ENCODE results near the gene GADD45GIP1. TPM values are rescaled to one million over a fixed set of nuclear protein-coding genes. Genes with fewer than 3 reads are reported as not detected.

The GADD45GIP1 gene
- total RNA-seq (2021; ENCODE audit: unreplicated experiment) (35.9 TPM), Bru-seq, nascent RNA (percentile 83 among the genes with signal in this experiment), BruChase-seq, experiment 1, labeled RNA remaining after a 6-hour chase (percentile 72 among the genes with signal in this experiment), BruChase-seq, experiment 2, labeled RNA remaining after a 2-hour chase (percentile 78 among the genes with signal in this experiment)
- 44.5 and 55.5 TPM in 2 replicates for polyA plus RNA-seq (2012)
- long read RNA-seq, transcript GADD45GIP1-201 (2 exons, 1,782 nt) = major isoform, 118 of 162 reads
- long read RNA-seq, partial matches to known transcripts = 0 of 162 reads
- long read RNA-seq, other reads (novel, unspliced or antisense) = 44 of 162 reads

DNA sequence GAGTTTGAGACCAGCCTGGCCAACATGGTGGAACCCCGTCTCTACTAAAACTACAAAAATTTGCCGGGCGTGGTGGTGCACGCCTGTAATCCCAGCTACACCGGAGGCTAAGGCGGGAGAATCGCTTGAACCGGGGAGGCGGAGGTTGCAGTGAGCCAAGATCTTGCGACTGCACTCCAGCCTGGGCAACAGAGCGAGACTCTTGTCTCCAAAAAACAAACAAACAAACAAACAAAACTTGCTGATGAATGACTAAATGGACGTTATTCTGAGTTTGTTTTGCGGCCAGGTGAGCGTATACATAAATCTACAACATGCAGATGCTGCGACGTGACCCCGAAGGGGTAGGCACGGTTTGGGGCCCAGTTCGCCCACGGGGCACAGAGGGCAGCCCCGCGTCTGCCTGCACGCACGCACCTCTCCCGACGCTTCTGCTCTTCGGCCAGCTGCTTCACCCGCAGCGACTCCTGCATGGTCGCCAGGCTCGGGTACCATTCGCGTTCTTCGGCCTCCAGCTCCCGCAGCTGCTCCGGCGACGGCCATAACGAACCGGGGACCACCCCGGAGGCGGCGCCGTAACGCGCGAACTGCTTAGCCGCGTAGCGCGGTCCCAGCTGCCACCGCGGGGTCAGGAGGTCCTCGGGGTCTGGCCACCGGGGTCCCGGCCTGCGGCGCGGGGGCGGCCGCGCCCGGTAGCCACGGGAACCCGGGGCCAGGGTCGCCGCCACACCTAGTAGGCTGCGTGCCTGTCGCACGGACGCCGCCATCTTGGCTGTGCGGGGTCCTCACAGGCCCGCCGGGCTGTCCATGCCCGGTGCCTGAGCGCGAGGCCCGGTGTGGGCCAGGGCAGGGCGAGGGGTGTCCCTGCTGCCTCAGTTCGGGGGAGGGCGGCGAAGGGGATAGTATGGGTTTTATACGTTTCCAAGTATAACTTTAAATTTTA is at the start of gene GADD45GIP1:
Gene GADD45GIP1, minus strand, starts transcription at position 778 of the 943 bp plus-strand sequence. Its CDS starts 11 bp downstream, at position 767.
- H3K9me3 ChIP-seq (ENCODE audit: control insufficient read depth in 1 of 2, insufficient read depth in 1 of 2, low read depth in 1 of 2, low read length in 2 of 2) = no peaks in the 10 kb centered on the region
- ChIA-PET CTCF (interaction anchor here (3.6 kb wide), 1 partner anchor 9 kb away, joined by 15 read pairs; no protein-coding TSS in a partner anchor), POLR2A (interaction anchor here (2.0 kb wide), 1 partner anchor 11 kb away, joined by 8 read pairs; the partner anchor contains the start of gene RAD23A), RAD21 (ENCODE audit: low non-redundant PET in 1 of 2, low total read pairs in 2 of 2, uncharacterized antibody in 2 of 2, unreplicated experiment in 2 of 2) (interaction anchor here in 1 of 2 experiments (0.6 kb wide), 1 partner anchor 194 kb away, joined by 4 read pairs; the partner anchor contains the start of genes IER2 and STX10)
- no peaks in the 10 kb centered on the region for H3K27me3 ChIP-seq (ENCODE audit: insufficient read depth, low read length)
- peaks cover 9 to 29% of the 10 kb centered on the region in 2 experiments for H3K4me1 ChIP-seq (ENCODE audit: control insufficient read depth in 1 of 2, insufficient read depth in 2 of 2, low read length in 2 of 2)
- intact Hi-C loops (cut with micrococcal nuclease) = no loop called here
- H3K27ac ChIP-seq (ENCODE audit: low read depth, low read length) = peak within 1 kb of the TSS; percentile 98
- peaks cover 45% of the 10 kb centered on the region for H3K79me2 ChIP-seq (ENCODE audit: insufficient read depth, low read length)
- ATAC-seq (peak; percentile 91), DNase-seq (ENCODE audit: low read depth, low spot score) (peak; percentile 67)
- no peaks in the 10 kb centered on the region; the same call in 1 of the 2 replicates for H4K20me1 ChIP-seq (ENCODE audit: insufficient read depth)
- peaks cover 7 to 27% of the 10 kb centered on the region in 2 experiments; a peak in 2 of 4 replicates for H3K36me3 ChIP-seq (ENCODE audit: control insufficient read depth in 1 of 2, insufficient read depth in 2 of 2, low read length in 2 of 2)
- BruUV-seq (replicated peaks) = no TSS peak
- H3K4me3 ChIP-seq (replicated peaks in 1 of 2; ENCODE audit: low read depth in 1 of 2, low read length in 2 of 2) = peak within 1 kb of the TSS; percentile 75 to 92
- H3K4me2 ChIP-seq (ENCODE audit: low read length) = peak within 1 kb of the TSS; percentile 86
- peak within 1 kb of the TSS; percentile 97 for H3K9ac ChIP-seq (ENCODE audit: low read length)
- H2AFZ ChIP-seq (ENCODE audit: low read depth, low read length, poor library complexity, severe bottlenecking) = peak within 1 kb of the TSS; percentile 68
- H3K9me2 ChIP-seq (ENCODE audit: insufficient read depth) = no peaks in the 10 kb centered on the region
- peak; percentile 55 for TF ChIP-seq EGR1 (IDR thresholded peaks at IDR 0.05; ENCODE audit: low read depth)
- TF ChIP-seq FOSL1 (IDR thresholded peaks at IDR 0.05; ENCODE audit: low read depth) = no peak
- TF ChIP-seq, protein P1, sequence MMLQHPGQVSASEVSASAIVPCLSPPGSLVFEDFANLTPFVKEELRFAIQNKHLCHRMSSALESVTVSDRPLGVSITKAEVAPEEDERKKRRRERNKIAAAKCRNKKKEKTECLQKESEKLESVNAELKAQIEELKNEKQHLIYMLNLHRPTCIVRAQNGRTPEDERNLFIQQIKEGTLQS (IDR thresholded peaks at IDR 0.05) = no peak
- no peak for TF ChIP-seq EZH2phosphoT487 (IDR thresholded peaks at IDR 0.05; ENCODE audit: borderline replicate concordance)
- TF ChIP-seq, protein P2, sequence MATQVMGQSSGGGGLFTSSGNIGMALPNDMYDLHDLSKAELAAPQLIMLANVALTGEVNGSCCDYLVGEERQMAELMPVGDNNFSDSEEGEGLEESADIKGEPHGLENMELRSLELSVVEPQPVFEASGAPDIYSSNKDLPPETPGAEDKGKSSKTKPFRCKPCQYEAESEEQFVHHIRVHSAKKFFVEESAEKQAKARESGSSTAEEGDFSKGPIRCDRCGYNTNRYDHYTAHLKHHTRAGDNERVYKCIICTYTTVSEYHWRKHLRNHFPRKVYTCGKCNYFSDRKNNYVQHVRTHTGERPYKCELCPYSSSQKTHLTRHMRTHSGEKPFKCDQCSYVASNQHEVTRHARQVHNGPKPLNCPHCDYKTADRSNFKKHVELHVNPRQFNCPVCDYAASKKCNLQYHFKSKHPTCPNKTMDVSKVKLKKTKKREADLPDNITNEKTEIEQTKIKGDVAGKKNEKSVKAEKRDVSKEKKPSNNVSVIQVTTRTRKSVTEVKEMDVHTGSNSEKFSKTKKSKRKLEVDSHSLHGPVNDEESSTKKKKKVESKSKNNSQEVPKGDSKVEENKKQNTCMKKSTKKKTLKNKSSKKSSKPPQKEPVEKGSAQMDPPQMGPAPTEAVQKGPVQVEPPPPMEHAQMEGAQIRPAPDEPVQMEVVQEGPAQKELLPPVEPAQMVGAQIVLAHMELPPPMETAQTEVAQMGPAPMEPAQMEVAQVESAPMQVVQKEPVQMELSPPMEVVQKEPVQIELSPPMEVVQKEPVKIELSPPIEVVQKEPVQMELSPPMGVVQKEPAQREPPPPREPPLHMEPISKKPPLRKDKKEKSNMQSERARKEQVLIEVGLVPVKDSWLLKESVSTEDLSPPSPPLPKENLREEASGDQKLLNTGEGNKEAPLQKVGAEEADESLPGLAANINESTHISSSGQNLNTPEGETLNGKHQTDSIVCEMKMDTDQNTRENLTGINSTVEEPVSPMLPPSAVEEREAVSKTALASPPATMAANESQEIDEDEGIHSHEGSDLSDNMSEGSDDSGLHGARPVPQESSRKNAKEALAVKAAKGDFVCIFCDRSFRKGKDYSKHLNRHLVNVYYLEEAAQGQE (IDR thresholded peaks at IDR 0.05; ENCODE audit: low read depth) = no peak
- TF ChIP-seq JUND (IDR thresholded peaks at IDR 0.05) = no peak; the same call in 1 of the 2 replicates
- TF ChIP-seq POLR2AphosphoS5 (IDR thresholded peaks at IDR 0.05; ENCODE audit: low read depth, low read length) = peak; percentile 95
- TF ChIP-seq ZNF274 (IDR thresholded peaks at IDR 0.05; ENCODE audit: low read depth, low read length) = no peak
- 0 out of 2 replicates have a peak, but pooled peaks have one; percentile 25 for TF ChIP-seq SP1 (IDR thresholded peaks at IDR 0.05; ENCODE audit: low read depth)
- TF ChIP-seq YY1 (IDR thresholded peaks at IDR 0.05; ENCODE audit: extremely low read depth, insufficient replicate concordance, low read depth, low read length) = peak; percentile 96
- no peak for TF ChIP-seq ELF1 (IDR thresholded peaks at IDR 0.05; ENCODE audit: borderline replicate concordance, low read depth)
- peak; percentile 95 for TF ChIP-seq POLR2A (IDR thresholded peaks at IDR 0.05; ENCODE audit: borderline replicate concordance, extremely low read depth, insufficient read depth, insufficient read length)
- TF ChIP-seq ZFX (IDR thresholded peaks at IDR 0.05) = peak; percentile 96
- peak; percentile 78; the same call in 1 of the 2 replicates for TF ChIP-seq CBX3 (IDR thresholded peaks at IDR 0.05; ENCODE audit: low read depth)
- TF ChIP-seq SIN3A (IDR thresholded peaks at IDR 0.05; ENCODE audit: low read depth) = peak; percentile 72
- TF ChIP-seq, protein P3, sequence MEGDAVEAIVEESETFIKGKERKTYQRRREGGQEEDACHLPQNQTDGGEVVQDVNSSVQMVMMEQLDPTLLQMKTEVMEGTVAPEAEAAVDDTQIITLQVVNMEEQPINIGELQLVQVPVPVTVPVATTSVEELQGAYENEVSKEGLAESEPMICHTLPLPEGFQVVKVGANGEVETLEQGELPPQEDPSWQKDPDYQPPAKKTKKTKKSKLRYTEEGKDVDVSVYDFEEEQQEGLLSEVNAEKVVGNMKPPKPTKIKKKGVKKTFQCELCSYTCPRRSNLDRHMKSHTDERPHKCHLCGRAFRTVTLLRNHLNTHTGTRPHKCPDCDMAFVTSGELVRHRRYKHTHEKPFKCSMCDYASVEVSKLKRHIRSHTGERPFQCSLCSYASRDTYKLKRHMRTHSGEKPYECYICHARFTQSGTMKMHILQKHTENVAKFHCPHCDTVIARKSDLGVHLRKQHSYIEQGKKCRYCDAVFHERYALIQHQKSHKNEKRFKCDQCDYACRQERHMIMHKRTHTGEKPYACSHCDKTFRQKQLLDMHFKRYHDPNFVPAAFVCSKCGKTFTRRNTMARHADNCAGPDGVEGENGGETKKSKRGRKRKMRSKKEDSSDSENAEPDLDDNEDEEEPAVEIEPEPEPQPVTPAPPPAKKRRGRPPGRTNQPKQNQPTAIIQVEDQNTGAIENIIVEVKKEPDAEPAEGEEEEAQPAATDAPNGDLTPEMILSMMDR (IDR thresholded peaks at IDR 0.05 in 2 of 3, conservative IDR thresholded peaks at IDR 0.05 in 1 of 3; ENCODE audit: borderline replicate concordance in 1 of 3, insufficient read depth in 1 of 3, low read depth in 2 of 3, low read length in 2 of 3) = no peak
- TF ChIP-seq, protein P4, sequence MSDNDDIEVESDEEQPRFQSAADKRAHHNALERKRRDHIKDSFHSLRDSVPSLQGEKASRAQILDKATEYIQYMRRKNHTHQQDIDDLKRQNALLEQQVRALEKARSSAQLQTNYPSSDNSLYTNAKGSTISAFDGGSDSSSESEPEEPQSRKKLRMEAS (IDR thresholded peaks at IDR 0.05) = peak; percentile 83
